22Rv1 (cell line): Measurements from ENCODE around the gene WDFY4.

Experiments
- H3K27ac ChIP-seq: fragments of 450-650 bp; 2 replicates; pipeline ENCODE4 v1.5.1; 2017
- CTCF ChIP-seq: fragments of 450-650 bp; IDR thresholded peaks from 2 replicates; pipeline ENCODE4 v1.5.1; 2017; ENCODE audit warnings: mild to moderate bottlenecking
- ZFX ChIP-seq: fragments of 450-650 bp; IDR thresholded peaks from 2 replicates; pipeline ENCODE4 v1.6.1; 2017; ENCODE audit warnings: antibody characterized with exemption, borderline replicate concordance

The WDFY4 gene

GRCh38 chr10:48703531-48704122 is 19.0 kb downstream of the WDFY4 start:
- no peak for TF ChIP-seq ZFX
- no peak for TF ChIP-seq CTCF

GRCh38 chr10:48704156-48704555 is 19.5 kb downstream of the WDFY4 start:
- no peak for TF ChIP-seq ZFX
- TF ChIP-seq CTCF: no peak
- H3K27ac ChIP-seq: no peak overlapping the region

More at GRCh38 chr10:48703531-48704122, 19.0 kb downstream of the WDFY4 start:
- no peak overlapping the region for H3K27ac ChIP-seq

DNA sequence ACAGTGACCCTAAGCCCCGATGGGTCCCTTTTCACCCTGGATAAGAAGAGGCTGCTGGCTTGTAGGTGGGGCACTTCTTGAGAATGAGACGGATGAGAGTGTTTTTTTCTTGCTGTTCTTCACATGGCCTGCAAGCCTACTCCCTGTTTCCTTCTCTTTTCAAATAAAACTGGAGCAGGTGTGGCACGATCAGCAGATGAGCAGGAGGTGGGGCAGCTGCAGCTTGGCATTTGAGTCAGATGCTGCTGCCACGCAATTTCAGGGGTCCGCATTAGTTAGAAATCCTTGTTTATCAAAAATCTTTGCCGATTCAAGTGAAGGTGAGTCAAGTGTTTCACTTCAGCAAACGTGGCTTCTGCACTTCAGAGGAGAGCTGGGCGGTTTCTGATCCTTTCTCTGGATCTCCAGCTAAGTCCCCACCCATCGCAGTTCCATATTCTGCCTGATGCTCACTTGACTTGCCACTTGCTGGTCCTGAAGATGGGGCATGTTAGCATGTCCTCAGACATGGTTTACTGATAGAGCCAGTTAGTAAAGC is 20.8 kb downstream of the WDFY4 start:
- H3K27ac ChIP-seq: no peak overlapping the region
- TF ChIP-seq ZFX: no peak
- TF ChIP-seq CTCF: no peak

DNA sequence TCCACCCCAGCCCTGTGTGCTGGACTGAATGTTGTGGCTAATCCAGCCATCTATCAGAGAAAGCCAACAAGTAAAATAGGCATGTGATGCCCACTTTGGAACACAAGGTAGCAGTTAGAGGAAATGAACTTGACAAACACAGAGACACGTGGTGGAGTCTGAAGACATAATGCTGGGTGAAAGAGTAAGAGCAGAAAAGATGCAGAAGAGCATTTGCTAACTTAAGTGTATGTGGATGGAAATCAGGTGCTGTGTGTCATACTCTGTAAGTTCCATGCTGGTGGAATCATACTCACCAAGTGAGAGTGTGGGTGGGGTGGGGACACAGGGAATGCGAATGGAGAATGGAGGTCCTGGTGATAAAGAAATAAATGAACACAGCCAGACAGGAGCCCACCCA is 22.8 kb downstream of the WDFY4 start:
- no peak for TF ChIP-seq CTCF
- no peak for TF ChIP-seq ZFX
- no peak overlapping the region for H3K27ac ChIP-seq

DNA sequence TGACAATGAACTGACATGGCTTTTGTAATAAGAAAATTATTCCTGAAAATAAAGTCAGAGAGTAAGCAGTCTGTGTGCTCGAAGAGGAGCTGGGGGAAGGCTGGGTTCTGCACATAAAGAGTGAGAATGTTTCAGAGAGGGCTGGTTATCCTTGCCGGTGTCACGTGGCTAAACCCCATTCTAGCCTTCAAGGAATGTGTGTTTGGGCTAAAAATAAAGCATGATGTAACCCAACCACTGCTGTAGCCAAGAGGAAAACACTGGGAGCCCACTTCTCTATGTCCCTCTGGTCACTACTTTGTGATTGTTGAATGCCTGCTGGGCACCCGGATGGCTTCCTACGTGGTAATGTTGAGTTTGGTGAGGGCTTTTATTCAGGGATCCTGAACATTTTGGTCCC is 23.5 kb downstream of the WDFY4 start:
- H3K27ac ChIP-seq: no peak overlapping the region
- TF ChIP-seq CTCF (no peak), ZFX (no peak)

DNA sequence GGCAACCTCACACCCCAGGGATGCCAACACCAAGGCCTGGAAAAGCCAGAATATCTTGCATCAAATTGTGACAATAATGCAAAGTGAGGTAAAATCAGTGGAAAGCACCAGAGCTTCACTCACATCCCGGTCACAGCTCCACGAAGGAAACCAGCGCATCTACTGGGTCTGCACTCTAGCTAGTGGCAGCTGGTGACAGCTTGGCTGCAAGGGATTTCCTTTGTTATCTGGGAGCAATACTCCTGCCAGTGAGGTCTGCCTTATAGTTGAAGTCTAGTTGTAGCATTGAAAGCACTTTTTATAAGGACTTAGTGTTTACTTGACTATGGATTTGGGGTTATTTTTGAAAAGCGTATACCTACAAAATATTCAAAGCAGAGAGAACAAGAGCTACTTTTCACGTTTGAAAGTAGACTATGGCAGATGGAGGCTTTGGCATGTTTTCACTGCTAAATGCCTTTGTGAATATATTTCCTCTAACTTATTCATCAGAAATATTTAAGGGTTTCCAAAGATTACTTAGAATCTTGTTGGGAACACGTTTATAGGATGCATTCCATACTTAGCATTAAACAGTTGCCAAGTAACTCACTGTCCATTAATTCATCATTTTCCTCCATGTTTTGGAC is 26.1 kb downstream of the WDFY4 start:
- no peak overlapping the region for H3K27ac ChIP-seq

More for the DNA sequence above, 26.1 kb downstream of the WDFY4 start:
- TF ChIP-seq ZFX: no peak
- no peak for TF ChIP-seq CTCF
